B cell (primary cell): Measurements from ENCODE around the gene NRDE2.

Experiments used
- EZH2 ChIP-seq: IDR thresholded peaks from 2 replicates; pipeline ENCODE4 v1.6.1; 2012; ENCODE audit warnings: borderline replicate concordance, low read depth, mild to moderate bottlenecking, moderate library complexity, low read length; ENCODE audit not compliant: insufficient read depth, poor library complexity, severe bottlenecking
- TF ChIP-seq, protein P1 (sequence below): fragments of 200-600 bp; IDR thresholded peaks from one replicate; pipeline ENCODE4 v1.8.0; 2022; ENCODE audit warnings: antibody characterized with exemption, mild to moderate bottlenecking

DNA sequence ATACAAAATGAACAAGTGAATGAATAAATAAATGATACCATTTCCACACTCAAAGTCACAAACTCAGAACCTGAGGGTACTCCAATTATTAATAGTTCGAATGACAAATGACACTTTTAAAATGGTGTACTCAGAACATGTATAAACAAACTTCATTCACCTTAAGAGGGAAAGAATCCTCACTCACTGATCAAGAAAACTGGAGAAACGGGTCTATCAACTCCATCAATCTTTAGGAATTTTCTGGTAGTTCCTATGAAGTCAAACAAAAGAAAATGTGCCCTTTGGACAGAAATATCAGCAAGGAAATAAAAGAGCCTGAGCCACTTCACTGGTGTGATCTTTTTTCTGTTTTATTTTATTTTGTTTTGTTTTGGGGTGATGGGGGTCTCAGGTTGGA is 5.2 kb upstream of the NRDE2 start:
- TF ChIP-seq, protein P1, sequence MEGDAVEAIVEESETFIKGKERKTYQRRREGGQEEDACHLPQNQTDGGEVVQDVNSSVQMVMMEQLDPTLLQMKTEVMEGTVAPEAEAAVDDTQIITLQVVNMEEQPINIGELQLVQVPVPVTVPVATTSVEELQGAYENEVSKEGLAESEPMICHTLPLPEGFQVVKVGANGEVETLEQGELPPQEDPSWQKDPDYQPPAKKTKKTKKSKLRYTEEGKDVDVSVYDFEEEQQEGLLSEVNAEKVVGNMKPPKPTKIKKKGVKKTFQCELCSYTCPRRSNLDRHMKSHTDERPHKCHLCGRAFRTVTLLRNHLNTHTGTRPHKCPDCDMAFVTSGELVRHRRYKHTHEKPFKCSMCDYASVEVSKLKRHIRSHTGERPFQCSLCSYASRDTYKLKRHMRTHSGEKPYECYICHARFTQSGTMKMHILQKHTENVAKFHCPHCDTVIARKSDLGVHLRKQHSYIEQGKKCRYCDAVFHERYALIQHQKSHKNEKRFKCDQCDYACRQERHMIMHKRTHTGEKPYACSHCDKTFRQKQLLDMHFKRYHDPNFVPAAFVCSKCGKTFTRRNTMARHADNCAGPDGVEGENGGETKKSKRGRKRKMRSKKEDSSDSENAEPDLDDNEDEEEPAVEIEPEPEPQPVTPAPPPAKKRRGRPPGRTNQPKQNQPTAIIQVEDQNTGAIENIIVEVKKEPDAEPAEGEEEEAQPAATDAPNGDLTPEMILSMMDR: no peak
- no peak for TF ChIP-seq EZH2
